Right atrium auricular region (tissue), 2 donors: ENCODE measurements around the gene KCNQ1OT1. TPM values are rescaled to one million over a fixed set of nuclear protein-coding genes. Genes with fewer than 3 reads are reported as not detected.

ENCODE experiments used
- DNase-seq: peaks from one replicate; pipeline ENCODE4 v3.0.0-alpha.2; 2019; ENCODE audit warnings: low spot score
- H3K27ac ChIP-seq, 2 donors: fragments of 200-600 bp; sonication (generic); 1 replicate in 1 of 2; 2 replicates in 1 of 2; pipeline ENCODE4 v1.5.1; 2016 to 2019
- H3K27me3 ChIP-seq, 2 donors: fragments of 200-600 bp; sonication (generic); one replicate each; pipeline versions ENCODE4 v1.5.1 to v1.6.0; 2017 to 2019
- H3K36me3 ChIP-seq: fragments of 200-600 bp; sonication (generic); one replicate; pipeline ENCODE4 v1.5.1; 2016
- H3K4me1 ChIP-seq, 2 donors: fragments of 200-600 bp; sonication (generic); one replicate each; pipeline versions ENCODE4 v1.5.1 to v1.6.0; 2017 to 2019
- H3K4me3 ChIP-seq, 2 donors: fragments of 200-600 bp; sonication (generic); 1 replicate in 1 of 2; 2 replicates in 1 of 2; pipeline ENCODE4 v1.5.1; 2017 to 2019; ENCODE audit warnings: mild to moderate bottlenecking in 1 of 2, moderate library complexity in 1 of 2
- H3K9me3 ChIP-seq, 2 donors: fragments of 200-600 bp; sonication (generic); one replicate each; pipeline ENCODE4 v1.5.1; 2019
- total RNA-seq, 2 donors: library from RNA; depleted of rRNA; stranded (reverse); fragments of >200 nt; gene quantifications; one replicate each; pipeline ENCODE4 v1.1.0, GENCODE V29; 2016
- TF ChIP-seq, protein P1 (sequence below), 2 donors: fragments of 200-600 bp; sonication (generic); IDR thresholded peaks; one replicate each; pipeline ENCODE4 v1.5.1; 2019; ENCODE audit warnings: antibody characterized with exemption in 2 of 2

Gene KCNQ1OT1
- total RNA-seq, 2 donors from 2014 or later, result 0.35 to 0.37 TPM

DNA sequence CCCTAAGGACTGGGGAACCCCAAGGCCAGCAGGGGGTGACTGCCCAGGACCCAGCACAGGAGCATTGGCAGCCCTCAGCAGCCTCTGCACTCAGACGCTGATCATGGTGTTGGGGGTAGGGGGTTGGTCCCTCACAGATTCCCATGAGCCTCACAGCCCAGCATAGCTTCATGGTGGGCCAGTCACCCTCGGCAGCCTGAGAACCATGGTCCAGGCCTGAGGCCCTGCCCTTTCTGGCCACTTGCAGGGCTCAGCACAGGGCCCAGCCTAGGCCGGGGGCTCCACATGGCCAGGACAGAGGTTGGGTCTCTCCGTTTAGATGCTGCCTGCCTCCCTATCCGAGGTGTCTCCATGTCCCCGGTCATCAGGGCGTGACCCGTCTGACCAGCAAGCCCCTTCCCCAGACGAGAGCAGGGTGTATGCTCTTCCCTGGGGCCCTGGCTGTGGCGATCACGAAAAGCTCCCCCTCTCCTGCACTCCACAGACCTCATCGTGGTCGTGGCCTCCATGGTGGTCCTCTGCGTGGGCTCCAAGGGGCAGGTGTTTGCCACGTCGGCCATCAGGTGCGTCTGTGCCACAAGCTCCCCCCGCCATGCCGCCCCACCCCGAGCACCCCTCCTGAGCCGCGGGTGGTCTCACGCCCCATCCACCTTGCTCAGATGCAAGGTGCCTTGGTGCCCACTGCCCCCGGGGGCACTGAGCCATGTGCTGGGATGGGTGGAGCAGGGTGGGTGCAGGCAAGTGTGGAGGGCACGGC is 128.8 kb downstream of the KCNQ1OT1 start:
- Histone ChIP-seq H3K4me1 (no peaks in the 10 kb centered on the region), H3K27ac (no peak overlapping the region), H3K9me3 (no peaks in the 10 kb centered on the region), H3K27me3 (no peaks in the 10 kb centered on the region), H3K36me3 (no peaks in the 10 kb centered on the region), H3K4me3 (no peak overlapping the region)
- no peak for DNase-seq
- TF ChIP-seq, protein P1, sequence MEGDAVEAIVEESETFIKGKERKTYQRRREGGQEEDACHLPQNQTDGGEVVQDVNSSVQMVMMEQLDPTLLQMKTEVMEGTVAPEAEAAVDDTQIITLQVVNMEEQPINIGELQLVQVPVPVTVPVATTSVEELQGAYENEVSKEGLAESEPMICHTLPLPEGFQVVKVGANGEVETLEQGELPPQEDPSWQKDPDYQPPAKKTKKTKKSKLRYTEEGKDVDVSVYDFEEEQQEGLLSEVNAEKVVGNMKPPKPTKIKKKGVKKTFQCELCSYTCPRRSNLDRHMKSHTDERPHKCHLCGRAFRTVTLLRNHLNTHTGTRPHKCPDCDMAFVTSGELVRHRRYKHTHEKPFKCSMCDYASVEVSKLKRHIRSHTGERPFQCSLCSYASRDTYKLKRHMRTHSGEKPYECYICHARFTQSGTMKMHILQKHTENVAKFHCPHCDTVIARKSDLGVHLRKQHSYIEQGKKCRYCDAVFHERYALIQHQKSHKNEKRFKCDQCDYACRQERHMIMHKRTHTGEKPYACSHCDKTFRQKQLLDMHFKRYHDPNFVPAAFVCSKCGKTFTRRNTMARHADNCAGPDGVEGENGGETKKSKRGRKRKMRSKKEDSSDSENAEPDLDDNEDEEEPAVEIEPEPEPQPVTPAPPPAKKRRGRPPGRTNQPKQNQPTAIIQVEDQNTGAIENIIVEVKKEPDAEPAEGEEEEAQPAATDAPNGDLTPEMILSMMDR (IDR thresholded peaks at IDR 0.05), result no peak

DNA sequence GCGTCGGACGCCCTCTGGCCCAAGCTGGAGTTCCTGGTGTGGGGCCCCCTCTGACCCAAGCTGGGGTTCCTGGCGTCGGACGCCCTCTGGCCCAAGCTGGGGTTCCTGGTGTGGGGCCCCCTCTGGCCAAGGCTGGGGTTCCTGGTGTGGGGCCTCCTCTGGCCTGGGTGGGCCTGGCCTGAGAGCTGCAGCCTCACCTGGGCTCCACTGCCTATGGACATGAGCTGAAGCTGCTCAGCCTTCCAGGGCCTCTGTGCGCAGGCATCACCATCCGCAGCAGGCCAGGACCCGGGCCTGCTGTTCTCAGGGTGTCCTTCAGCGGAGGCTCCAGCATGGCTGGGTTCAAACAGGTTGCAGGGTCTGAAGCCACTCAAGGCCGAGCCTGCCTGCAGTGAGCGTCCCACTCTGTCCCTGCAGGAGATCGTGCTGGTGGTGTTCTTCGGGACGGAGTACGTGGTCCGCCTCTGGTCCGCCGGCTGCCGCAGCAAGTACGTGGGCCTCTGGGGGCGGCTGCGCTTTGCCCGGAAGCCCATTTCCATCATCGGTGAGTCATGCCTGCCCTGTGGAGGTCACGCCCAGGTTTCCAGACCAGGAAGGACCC is 129.5 kb downstream of the KCNQ1OT1 start:
- Histone ChIP-seq H3K4me3 (no peak overlapping the region), H3K9me3 (no peaks in the 10 kb centered on the region), H3K27me3 (no peaks in the 10 kb centered on the region), H3K4me1 (no peaks in the 10 kb centered on the region), H3K27ac (no peak overlapping the region), H3K36me3 (no peaks in the 10 kb centered on the region)
- TF ChIP-seq, protein P1 (IDR thresholded peaks at IDR 0.05), result no peak
- no peak for DNase-seq

DNA sequence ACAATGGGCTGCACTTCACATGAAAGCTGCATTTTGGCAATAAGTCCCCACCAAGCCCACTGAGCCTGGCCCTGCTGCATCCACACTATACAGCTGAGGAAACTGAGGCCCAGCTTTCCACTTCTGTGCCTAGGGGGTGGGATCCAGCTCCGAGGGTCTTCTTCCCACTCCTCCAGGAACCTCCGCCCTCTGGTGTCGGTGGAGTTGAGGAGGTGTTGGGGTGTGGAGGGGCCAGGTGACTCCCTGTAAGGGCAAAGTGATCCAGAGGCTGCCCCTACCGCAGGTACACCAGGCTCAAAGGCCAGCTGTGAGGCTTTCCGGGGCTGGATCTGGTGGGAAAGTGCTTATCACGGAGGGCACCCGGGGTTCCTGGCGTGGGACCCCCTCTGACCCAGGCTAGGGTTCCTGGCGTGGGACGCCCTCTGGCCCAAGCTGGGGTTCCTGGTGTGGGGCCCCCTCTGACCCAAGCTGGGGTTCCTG is 130.0 kb downstream of the KCNQ1OT1 start:
- no peak overlapping the region for H3K4me3 ChIP-seq
- TF ChIP-seq, protein P1 (IDR thresholded peaks at IDR 0.05), result no peak
- no peaks in the 10 kb centered on the region for H3K9me3 ChIP-seq
- H3K4me1 ChIP-seq, result no peaks in the 10 kb centered on the region
- no peak for DNase-seq
- no peak overlapping the region for H3K27ac ChIP-seq
- no peaks in the 10 kb centered on the region for H3K27me3 ChIP-seq
- no peaks in the 10 kb centered on the region for H3K36me3 ChIP-seq

DNA sequence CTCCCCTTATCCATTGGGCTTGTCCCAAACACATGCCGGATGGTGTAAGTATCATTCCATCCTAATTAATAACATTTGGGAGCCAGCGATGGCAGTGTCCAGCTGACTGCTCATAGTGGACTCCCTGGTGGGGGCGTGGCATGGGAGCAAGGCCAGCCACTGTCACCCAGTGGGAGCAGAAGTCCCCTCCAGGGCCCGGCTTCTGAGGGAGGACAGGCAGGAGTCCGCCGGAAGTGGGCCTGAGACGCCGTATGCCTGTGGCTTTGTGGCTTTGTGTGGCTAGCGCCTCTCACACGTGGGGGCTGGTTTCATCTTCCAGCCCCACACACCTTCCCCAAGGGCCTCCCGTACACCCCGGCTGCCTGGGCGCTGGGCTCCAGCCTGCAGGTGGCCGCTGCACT is 130.5 kb downstream of the KCNQ1OT1 start:
- Histone ChIP-seq H3K27me3 (no peaks in the 10 kb centered on the region), H3K27ac (no peak overlapping the region), H3K4me3 (no peak overlapping the region), H3K9me3 (no peaks in the 10 kb centered on the region), H3K36me3 (no peaks in the 10 kb centered on the region), H3K4me1 (no peaks in the 10 kb centered on the region)
- TF ChIP-seq, protein P1 (IDR thresholded peaks at IDR 0.05), result no peak
- DNase-seq, result no peak

DNA sequence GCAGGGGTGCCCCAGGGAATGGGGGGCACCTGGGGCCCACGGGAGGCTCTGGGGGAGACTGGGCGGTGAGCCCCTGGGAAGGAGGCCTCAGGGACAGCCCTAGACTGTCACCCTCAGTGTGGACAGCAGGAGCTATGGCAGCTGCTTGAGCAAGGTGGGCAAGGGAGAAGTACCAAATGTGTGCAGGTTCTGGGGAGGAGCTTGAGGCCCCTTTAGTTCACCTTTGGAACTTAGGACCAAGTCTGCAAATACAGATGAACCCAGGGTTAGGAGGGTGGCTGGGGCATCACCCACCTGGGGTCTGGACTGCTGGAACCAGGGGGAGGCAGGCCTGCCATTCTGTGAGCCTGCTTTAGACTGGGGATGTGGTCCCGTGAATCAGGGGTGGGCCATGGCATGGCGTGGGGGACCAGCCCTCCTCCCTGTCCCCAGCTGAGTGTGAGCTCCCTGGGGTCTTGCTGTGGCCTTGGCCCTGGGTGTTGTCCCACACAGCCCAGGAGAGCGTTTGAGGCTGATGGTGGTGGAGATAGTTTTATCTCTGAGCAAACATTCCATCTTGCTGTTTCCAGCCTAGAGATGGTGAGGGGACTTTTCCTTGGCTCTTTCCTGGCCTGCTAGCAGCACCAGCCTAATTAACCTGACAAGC is 132.6 kb downstream of the KCNQ1OT1 start:
- Histone ChIP-seq H3K4me1 (peaks cover 0 to under 1% of the 10 kb centered on the region in 2 donors), H3K4me3 (no peak overlapping the region), H3K27ac (no peak overlapping the region), H3K9me3 (no peaks in the 10 kb centered on the region), H3K36me3 (no peaks in the 10 kb centered on the region), H3K27me3 (no peaks in the 10 kb centered on the region)
- TF ChIP-seq, protein P1 (IDR thresholded peaks at IDR 0.05), result no peak
- no peak for DNase-seq
